Measurements from ENCODE around the gene DNAH8.
"Not testable (repeated sequence)": the region's sequence is repeated elsewhere in the genome, so short reads cannot be mapped to it uniquely, and the experiment has no call there.

Gene DNAH8

DNA sequence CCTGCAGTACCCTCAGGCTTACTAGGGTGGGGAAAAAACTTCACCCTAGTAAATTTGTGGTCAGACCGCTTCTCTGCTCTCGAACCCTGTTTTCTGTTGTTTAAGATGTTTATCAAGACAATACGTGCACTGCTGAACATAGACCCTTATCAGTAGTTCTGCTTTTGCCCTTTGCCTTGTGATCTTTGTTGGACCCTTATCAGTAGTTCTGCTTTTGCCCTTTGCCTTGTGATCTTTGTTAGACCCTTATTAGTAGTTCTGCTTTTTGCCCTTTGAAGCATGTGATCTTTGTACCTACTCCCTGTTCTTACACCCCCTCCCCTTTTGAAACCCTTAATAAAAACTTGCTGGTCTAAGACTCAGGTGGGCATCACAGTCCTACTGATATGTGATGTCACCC, 15.4 kb upstream of the DNAH8 start:
- not testable (repeated sequence) for DNase-seq

DNA sequence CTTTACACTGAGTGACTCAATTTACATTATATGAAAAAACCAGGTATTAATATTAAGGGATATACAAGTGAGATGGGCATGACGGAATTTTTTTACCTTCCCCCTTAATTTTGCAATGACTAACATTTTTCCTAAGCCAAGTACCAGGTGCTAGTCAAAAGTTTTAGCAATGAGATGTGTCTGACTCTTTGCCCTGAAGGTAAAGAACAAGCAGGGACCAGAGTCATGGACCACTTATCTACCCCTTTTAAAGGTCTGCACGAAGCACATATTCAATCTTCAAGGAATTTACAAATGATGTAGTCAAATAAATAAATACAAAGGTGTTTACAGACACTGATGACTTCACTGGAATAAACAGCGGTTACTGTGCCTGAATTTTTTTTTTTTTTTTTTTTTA, 13.6 kb upstream of the DNAH8 start:
- no peak for DNase-seq

DNA sequence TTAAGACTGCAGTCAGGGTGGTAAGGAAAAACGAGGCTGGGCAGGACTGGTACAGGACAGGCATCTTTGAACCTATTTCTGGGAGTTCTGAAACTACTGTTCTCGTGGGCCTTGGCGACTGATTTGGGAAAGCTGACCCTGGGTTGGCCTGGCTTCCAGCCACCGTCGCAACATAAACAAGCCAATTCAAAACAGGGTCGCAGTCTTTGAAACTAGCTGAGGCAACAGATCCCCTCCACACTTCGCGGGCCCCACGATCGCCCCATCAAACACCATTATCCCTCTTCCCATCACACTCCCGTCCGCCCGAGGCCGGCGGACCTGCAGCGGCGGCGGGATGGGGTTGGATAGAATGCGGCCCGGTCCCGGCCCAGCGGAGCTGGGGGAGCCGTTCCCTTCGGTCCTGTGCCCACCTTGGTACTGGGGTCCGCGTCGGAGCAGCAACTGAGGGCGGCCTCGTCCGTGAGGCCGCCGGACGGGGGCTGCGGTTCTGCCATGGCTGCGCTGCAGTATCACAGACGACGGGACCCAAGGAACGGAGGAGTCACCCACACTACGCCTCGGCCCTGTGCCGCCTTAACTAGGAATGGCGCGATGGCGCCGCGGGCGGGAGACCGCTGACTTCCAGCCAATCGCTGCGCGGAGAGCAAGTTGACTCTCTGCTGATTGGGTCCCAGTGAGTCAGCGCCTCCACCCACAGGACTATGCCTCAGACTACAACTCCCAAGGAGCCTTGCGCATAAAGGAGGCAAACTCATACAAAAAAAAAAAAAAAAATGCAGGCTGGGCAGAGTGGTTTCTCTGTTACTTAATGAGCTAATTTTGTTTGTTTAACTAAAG, 12.3 kb upstream of the DNAH8 start, which contains the start of gene GLO1:
GLO1 (minus strand) TSS at position 588 of the 840 bp plus-strand sequence; CDS start at position 497, 91 bp downstream.
- DNase-seq = peak; percentile 91

GRCh38 chr6:38703949-38704590, 11.0 kb upstream of the DNAH8 start:
- DNase-seq = no peak

GRCh38 chr6:38705924-38706323, 9.2 kb upstream of the DNAH8 start:
- DNase-seq = no peak

DNA sequence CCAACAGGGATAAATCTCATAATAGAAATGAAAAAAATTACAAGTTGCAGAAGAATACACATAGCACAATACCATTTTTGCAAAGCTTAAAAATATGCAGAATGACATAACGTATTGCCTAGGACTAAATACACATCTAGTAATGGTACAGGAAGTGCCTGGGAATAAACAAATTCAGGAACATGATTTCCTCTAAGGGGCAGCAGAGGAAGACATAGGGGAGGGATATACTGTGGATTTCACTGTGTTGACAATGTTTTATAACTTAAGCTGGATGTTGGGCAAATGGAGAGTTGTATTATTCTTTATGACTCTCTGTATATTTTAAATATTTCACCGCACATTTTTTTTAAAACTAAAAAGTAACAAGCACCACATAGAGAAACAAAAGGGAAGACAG, 6.6 kb upstream of the DNAH8 start:
- DNase-seq = no peak

- DNase-seq = no peak
These were observed 1.3 kb upstream of the DNAH8 start for GRCh38 chr6:38713812-38714211.

DNA sequence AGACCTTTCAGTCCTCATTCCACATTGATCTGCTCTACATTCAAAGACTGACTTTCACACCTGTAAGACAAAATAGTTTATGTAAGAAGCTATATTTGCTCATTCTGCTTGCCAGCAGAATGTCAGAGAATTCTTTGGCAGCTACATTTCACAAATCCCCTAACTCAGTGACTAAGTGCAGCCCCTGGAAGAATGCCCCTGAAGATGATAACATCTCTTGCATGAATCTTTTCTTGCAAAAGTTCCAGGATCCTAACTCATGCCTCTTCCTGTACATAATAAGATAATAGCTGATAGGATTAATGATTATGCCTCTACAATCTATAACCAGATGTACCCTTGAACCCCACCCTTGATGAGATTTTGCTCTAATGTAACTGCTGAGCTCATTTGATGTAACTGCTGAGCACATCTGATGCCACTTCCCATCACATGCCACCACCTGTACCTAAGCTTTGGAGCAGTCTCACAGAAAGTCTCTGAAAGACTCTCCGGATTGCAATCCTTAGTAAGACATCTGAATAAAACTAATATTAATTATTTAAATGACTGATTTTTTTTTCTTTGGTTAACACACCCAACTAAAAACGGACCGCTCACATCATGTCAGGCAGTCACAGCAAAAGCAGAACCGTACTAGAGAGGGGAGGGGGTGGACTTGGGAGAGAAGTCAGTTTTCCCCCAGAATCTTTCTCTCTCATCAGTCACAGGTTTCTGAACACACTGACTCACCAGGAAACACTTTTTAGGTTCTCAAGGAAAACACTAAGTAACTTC, 684 bp upstream of the DNAH8 start:
- DNase-seq = no peak

DNA sequence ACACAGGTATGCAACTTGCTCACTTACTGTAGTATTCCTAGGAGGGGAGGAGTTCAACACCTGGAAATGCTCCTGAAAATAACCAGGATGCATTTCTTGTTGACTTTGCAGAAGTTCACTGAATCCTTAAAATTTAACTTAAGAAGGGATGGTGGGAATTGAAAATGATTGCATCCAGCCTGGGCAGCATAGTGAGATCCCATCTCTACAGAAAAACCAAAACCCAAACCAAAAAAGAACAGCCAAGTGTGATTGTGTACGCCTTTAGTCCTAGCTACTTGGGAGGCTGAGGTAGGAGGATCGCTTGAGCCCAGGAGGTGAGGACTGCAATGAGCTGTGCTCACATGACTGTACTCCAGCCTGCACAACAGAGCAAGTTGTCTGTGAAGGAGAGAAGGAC, 1.7 kb downstream of the DNAH8 start:
- no peak for DNase-seq

DNA sequence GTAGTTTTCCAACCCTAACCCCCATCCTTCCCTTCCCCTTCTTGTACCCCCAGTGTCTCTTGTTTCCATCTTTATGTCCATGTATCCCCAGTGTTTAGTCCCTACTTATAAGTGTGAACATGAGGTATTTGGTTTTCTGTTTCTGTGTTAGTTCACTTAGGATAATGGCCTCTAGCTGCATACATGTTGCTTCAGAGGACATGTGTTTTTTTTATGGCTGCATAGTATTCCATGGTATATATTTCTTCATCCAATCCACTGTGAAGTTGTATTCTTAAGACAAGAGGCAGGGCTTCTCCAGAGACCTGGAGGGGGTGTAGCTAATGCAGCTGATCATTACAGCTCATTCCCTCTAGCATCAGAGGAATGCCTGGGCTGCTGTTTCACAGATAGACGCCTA, 4.2 kb downstream of the DNAH8 start:
- DNase-seq = no peak

DNA sequence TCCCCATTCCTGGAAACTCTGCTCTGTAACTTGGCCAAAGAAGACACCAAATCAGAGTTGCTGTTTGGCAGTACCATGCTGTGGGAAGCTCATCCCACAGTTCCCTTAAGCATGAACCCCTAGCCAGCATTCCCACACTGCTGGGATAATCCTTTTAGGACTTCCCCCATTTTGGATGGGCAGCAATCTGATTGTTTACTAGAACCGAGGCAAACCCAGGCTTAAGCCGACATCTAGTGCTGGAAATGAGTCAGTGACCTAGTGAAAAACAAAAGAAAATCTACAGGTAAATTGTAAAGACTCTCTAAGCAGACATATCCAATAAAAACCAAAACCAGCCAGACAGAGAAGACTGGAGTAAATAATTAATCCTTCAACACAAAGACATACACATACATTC, 5.2 kb downstream of the DNAH8 start:
- no peak for DNase-seq

DNA sequence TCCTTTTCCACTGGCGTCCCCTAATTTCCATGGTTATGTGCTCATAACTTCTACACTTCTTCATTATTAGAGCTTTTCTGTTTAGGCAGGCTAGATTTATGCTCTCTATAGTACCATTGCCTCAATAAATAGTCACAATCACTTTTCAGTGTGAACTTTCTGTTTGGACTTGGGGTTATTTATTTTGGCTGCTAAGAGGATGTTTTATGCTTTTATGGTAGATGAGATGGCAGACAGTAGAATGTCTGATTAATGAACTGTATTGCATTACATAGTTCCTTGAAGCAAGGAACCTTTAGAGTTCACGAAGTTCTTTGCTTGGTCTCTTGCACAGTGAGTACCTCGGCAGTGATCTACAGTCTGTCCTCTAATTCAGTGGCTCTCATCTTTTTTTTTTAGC, 6.9 kb downstream of the DNAH8 start:
- DNase-seq = no peak

GRCh38 chr6:38722727-38723334, 7.7 kb downstream of the DNAH8 start:
- no peak for DNase-seq

GRCh38 chr6:38723783-38724182, 8.7 kb downstream of the DNAH8 start:
- no peak for DNase-seq

GRCh38 chr6:38724343-38724742, 9.2 kb downstream of the DNAH8 start:
- DNase-seq = no peak

DNA sequence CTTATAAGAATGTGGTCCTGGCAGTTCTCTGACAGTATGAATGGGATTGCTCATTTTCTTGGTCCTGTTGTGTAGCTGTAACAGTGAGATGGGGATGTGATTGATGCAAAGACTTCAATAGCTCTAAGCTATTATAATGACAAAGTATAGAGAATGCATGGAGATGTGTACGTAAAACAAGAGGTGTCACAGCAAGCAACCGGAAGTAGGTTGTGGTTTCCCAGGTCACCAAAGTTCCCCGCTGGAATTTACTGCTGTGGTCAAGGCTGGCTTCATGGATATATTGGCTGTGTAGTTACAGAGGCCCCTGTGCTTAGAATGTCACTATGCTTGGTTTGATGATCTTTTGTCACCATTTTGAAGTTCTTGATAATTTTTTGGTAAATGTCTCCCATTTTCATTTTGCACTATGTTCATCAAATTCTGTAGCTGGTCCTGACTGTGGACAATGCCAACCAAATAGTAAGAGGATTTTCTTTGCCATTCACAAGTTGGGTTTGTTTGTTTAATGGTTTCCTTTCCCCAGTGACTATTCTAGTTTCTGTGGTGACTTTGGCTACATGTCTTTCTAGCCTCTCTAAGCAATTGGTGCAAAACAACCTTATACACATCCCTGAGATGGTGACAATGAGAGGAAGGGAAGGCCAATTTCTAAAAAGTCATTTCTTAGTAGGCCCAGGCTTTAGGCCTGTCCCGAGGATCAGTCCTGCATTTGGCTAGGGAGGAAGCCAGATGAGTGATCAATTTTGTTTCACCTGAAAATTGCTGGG, 10.5 kb downstream of the DNAH8 start:
- DNase-seq = no peak

- DNase-seq = no peak
These were observed 13.1 kb downstream of the DNAH8 start for GRCh38 chr6:38728203-38728602.

- DNase-seq = no peak
These were observed 15.2 kb downstream of the DNAH8 start for GRCh38 chr6:38730140-38730862.

GRCh38 chr6:38736951-38737350, 21.8 kb downstream of the DNAH8 start:
- no peak for DNase-seq

GRCh38 chr6:38738261-38738660, 23.1 kb downstream of the DNAH8 start:
- DNase-seq = no peak

DNA sequence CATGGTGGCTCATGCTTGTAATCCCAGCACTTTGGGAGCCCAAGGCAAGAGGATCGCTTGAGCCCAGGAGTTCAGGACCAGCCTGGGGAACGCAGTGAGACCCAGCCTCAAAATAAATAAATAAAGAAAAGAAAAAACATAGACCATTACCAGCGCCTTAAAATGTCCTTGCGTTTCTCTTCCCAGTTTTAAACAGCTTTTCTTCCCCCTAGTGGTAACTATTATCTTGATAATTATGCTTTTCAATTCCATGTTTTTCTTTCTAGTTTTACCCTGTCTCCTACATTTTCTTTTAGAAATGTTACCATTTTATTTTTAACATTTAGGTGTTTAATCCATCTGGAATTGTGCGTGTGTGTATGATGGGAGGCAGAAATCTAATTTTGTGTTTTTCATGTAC, 24.4 kb downstream of the DNAH8 start:
- no peak for DNase-seq

GRCh38 chr6:38749473-38749872, 34.4 kb downstream of the DNAH8 start:
- no peak for DNase-seq

Measured in activated T-cell treated with anti-CD3 and anti-CD28 coated beads for 4 hours (primary cell).